ENCODE results near the gene GSTA1.
"Not testable (repeated sequence)": the region's sequence is repeated elsewhere in the genome, so short reads cannot be mapped to it uniquely, and the experiment has no call there.

DNA sequence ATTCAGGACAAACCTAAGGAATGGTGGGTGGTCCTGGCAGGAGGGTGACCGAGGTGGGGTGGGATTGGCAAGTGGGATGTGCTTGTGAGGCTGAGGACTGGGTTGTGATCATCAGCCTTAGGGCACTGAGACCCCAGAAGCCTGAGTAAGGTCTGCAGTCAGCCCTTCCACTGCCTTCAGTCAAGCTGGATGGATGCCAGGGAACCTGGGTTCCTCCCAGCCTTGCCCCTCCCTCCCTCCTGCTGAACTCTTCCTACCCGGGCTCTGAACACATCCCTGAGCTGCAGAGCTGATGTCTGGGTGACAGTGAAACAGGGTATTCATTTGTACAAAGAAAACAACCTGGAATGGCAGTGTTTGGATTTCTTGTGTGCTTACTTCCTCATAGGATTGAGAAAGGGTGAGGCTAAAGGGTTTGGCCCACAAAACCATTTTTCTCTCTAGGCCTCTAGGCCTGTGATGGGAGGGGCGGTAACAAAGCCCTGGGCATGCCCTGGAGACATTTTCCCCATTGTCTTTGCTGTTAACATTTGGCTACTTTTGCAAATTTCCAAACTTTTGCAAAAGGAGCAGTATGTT, 20.8 kb downstream of the GSTA1 start:
- not testable (repeated sequence) for TF ChIP-seq YY1 (IDR thresholded peaks at IDR 0.05; ENCODE audit: insufficient read depth, insufficient read length); ZNF274 (IDR thresholded peaks at IDR 0.05; ENCODE audit: low read depth, low read length)

All from NT2/D1 (cell line).